ENCODE measurements around the gene FOXO3.

Gene FOXO3

DNA sequence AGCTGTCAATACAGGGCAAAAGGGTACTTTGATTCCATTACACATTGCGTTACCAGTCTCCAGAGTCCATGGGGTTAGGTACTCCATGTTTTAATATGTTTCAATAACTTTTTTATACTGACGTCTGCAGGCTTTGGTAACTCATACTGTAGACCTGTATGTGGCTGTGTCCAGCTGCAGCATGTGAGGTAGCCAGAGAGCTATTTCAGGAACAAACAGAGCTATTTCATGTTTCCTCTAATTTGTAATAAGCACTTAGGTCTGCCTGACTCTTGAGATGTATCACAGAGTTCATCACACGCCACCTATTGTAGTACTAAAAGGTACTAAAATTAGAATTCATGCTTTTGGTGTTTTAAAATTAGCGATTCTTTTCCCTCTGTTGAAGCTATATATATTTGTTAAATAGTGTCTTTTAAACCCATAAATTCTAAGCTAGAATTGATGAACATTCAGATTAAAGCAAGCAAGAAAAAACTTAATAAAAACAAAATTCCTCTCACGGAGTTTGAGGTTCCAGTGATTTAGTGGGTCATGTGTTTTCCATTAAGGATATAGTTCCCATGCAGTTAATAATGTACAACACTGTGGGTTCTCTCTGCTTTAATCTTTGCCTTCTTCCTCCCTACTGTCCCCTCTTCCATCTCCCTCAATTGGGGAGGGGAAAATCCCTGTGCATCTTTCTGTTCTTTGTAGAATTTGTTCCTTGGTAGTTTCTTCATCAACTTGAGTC, 37.0 kb downstream of the FOXO3 start:
- DNase-seq (ENCODE audit: low spot score), result no peak

DNA sequence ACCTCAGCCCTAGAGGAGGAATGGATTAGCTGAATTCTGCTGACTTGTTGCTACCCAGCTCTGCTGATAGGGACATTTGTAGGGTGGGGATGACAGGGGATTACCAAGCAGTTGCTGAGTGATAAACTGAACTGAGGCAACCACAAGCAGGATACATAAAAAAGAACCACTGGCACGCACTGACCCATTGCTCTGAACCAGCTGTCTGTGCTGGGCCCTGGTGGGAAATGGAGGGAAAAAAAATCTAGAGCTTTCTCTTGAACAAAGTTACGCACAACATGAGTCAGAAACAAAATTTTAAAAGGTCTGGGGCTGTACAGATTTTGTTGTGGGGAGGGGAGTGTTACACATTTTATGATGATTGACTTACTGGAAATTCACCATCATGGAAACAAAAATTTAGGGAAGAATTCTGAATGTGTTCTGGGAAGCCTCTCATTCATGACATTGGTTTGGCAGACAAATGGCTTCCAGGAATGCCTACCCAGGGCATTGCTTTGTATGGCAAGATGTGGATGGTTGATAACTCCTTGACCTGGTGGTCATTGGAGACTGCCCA, 37.7 kb downstream of the FOXO3 start:
- no peak for DNase-seq (ENCODE audit: low spot score)

DNA sequence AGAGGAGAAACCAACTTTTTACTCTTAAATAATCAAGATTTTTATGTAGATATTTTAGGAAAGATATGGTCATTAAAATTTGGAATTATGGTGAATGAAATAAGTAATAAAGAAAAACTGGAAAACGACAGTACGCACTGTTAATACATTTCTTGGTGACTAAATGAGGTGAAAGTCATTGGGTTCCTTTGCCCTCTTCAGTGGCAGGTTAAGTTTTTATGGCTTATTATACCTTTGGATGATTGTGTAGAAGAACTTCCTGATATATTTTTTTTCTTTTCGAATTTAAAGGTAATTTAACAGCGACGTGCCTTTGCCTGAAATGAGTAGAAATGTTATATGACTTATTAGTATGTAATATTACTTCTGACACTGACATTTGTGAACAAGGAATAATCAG, 43.4 kb downstream of the FOXO3 start:
- no peak for DNase-seq (ENCODE audit: low spot score)

DNA sequence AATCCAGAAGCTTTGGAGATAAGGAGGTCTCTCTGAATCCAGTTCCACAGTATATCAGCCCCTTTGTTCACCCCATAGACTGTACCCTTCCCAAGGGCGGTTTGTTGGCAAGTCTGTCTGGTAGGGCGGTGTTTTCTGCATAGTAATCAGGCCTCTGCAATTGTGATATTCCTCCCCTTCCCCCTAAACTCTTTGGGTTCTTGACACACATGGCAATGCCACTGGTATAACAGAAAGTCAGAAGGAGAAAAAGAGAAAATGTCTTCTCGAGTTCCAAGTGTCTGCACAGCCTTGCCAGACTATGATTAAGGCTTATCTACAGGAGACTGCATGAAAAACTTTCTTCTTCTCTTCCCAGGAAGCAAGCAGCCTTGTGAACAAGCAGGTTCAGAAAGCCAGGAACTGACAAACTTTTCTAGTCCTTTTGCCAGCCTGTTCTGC, 45.6 kb downstream of the FOXO3 start:
- DNase-seq (ENCODE audit: low spot score), result no peak

DNA sequence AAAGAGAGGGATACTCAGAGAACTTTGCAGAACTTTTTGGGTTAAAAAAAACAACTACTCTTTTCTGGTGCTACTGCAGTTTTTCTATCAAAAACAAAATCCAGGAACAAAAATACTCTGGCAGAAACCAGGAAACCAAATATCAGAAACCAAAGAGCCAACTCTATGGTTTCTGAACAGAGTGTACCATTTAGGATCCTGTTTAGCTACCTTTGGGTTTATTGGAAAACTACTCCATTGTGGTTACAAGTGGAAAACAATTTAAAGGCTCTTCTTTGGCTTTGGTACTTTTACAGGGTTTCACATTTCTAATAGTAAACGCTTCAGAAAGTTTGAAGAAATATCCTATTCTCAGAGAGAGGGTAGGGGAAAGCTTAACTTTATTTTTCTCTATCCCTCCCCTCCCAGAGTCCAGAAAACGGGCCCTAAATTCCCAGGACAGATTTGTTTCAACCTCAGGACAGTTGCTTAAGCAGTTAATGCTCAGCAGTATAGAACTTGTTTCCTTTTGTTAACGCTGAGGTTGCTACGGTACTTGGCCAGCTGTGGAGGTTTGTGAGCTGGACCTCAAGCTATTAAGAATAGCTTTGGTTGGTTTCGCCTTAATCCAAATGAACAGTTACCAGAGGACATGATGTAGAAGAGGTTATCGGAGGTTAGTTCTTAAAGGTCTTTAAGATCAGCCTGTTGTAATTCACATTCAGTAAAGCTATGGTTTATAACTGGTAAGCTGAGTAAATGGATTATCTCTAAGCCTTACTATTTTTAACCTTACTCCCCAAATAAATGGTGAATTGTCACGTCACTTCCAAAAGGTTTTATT, 47.9 kb downstream of the FOXO3 start:
- no peak for DNase-seq (ENCODE audit: low spot score)

DNA sequence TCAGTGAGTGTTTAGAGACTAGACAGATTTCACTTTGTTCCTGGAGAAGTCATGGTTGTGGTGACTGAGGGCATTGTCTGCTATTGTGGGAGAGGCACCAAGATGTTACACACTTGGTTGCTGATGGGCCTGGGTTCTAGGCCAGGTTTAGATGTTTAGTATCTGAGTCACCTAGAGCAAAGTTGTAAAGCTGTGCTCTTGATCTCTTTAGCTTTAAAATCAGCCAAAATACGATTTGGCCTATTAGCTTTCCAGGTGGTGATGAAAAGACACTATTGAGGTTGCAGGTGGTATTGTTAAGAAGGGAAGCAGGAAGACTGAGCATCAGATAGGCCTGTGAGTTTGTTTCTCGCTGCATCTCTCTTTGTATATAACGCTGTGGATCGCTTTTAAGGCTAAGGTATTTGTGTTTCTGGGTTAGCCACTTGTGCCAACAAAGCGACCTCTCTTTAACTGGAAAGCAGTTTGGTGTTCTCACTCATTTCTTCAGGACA, 48.6 kb downstream of the FOXO3 start:
- DNase-seq (ENCODE audit: low spot score), result no peak

DNA sequence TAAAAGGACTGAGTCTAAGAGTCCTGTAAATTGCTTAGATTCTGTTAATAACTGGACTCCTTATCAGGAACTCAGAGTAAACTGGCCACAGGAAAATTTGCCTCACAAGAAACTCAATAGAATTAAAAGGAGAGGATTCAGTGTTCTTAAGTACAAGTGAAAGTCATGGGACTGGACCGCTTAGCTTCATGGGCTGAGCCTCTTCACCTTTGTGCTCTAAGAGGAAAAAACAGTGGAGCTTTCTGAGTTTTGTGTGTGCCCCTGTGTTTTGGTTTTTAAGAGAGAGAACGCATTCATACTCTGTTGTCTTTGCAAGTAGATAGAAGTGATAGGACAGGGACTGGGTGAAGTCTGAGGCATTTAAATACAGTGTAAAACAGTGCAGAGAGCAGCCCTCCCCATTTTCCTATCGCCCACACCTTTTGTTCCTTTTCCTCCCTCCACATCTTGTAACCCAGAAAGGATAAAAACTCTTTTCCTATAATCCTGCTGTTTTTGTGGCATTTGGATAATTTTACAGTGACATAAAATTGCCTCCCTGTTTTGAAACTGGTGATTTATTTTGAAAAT, 49.6 kb downstream of the FOXO3 start:
- no peak for DNase-seq (ENCODE audit: low spot score)

DNA sequence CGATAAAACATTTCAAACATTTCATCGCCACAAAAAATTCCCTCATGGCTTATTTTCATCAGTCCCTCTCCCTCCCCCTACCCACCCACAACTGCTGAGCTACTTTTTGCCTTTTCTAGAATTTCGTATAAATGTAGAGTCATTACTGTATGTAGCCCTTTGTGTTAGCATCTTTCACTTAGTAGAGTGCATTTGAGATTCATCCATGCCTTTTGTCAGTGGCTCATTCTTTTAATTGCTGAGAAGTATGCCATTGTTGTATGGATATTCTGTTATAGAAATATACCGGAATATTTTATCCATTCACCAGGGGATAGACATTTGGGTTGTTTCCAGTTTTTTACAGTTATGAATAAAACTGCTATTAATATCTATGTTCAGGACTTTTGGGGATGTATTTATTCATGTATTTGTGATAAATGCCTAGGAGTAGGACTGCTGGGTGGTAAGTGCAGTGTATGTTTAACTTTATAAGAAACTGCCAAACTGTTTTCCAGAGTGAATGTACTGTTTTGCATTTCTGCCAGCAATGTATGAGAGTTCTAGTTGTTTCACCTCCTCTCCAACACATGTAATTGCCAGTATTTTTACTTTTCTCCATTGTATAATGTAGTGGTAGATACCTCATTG, 50.4 kb downstream of the FOXO3 start:
- no peak for DNase-seq (ENCODE audit: low spot score)

DNA sequence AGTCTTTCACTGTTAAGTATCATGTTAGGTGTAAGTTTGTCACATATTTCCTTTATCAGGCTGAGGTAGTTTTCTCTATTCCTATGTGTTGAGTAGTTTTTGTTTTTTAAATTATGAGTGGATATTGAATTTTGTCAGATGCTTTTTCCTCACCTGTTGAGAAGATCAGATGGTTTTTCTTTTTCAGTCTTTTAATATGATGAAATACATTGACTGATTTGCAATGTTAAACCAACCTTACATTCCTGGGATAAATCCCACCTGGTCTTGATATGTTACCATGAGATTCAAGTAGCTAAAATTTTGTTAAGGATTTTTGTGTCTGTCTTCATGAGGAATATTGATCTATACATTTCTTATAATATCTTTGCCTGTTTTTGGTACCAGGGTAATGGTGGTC, 52.1 kb downstream of the FOXO3 start:
- DNase-seq (ENCODE audit: low spot score), result no peak

DNA sequence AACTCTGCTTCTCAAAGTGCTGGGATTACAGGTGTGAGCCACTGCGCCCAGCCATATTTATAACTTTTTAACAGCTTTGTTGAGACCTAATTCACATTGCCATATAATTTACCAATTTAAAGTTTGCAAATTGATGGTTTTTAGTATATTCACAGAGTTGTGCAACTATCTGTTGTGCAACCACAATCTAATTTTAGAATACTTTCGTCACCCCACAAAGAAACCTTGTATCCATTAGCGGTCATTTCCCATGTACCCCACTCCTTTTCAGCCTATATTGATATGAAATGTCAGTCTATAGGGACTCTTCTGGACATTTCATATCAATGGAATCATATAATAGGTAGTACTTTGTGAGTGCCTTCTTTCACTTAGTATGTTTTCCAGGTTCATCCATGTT, 55.8 kb downstream of the FOXO3 start:
- DNase-seq (ENCODE audit: low spot score), result no peak

DNA sequence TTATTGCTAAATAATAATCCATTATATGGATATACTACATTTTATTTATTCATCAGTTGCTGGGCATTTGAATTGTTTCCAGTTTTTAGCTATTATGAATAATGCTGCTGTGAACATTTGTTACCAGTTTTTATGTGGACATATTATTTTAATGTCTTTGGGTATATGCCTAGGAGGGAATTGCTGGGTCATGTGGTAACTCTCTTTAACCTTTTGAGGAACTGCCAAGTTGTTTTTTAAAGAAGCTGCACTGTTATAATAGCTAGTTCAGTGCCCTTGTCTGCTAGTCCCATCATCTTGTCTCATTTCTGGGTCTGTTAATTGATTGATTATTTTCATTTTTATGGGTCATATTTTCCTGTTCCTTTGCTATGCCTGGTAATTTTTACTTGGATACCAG, 56.3 kb downstream of the FOXO3 start:
- DNase-seq (ENCODE audit: low spot score), result no peak

DNA sequence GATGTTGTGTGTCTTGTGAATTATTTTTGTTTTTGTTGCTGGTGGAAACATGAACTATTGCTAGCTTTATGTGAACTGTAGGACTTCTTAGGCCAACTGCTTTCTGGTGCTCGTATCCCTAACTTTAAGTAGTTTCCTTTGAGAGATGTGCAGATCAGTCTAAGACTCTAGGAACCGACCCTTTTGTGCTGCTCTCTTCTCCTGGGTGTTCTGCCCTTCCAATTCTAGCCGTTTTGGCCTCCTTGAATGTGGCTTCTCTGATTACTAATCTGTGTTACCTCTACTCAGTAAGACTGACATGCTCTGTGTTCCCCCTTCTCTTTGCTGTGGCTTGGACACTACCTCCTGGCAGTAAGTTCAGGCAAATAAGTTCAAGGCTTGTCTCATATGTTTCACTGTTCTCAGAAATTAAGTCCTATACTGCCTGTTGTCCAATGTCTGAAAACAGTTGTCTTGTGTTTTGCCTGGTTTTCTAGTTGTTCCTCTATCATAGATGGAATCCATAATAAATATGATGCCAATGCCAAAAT, 58.0 kb downstream of the FOXO3 start:
- no peak for DNase-seq (ENCODE audit: low spot score)

DNA sequence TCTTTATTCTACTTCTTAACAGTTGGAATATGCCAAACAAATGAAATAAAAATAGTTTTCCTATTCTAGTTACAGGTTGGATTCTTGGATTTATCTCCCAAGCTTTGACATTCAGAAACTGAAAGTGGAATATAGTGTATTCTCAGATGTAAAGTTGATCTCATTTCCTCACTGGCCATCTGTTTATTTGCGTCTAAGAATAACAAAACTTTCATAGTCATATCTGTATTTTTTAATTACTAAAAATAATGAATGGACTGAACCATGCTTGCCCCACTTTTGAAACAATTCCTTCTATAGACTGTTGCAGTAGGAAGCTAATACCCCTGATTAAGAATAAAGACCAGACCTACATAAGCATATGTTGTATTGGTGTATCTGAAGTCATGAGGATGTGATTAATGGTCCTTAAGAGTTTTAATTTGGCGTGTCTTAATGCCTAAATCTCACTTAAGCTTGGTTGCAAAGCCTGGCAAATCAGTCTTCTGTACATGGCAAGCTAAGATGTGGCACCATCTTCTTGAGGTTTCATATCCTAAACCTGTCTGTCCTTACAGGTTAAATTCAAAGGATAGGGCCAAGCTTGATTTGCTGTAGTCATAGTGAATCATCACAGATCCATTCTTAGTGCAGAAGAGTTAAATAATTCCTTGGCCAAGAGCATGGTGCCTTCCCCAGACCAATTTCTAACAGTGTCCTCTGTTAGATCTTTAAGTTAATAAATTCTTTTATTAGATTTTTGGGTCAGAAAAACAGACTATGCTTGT, 58.9 kb downstream of the FOXO3 start:
- DNase-seq (ENCODE audit: low spot score), result no peak

DNA sequence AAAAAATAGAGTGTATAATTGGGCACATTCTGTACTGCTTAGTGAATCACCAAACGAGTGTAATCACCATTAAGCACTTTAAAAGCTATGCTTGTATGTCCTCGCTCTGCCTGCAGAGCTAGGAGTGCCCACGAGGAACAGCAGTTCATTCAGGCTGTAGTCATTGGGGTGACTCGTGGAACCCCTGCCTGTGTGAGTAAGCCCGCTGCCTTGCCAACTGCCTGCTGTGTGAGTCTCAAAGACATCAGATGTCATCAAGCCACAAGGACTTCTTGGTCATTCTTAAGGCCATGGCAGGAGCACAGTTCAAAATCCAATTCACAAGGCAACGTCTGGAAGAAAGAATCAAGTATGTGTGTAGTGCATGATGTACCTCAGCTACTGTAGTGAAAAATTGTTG, 60.4 kb downstream of the FOXO3 start:
- no peak for DNase-seq (ENCODE audit: low spot score)

DNA sequence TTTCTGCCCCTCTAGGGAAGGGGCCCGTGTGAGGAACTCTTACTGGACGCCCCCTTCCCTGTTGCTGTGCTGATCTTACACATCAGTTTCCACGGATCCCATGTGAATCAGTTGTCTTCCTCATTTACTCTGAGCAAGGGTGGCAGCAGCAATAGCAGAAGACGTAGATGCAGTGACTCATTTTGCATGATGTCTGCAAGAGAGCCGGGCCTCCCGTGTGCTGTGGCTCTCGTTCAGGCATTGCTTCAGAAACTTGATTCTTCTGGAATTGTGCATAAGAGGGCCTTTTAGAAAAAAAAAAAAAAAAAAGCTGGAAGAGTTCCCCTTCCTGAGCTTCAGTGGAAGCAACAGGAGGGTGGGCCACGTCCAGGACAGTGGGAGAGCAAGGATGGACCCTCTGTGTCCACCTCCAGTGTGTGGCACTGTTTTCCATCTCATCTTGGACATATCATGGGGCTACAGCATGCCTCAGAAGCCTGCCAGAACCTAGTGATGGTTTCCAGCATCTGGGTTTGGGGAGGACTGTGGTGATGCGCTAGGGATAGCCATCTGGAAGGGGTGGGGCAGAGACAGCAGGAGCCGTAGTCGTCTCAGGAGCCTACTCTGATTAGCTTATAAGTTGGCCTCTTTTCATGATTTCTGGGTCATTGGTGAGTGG, 62.1 kb downstream of the FOXO3 start:
- DNase-seq (ENCODE audit: low spot score), result no peak

DNA sequence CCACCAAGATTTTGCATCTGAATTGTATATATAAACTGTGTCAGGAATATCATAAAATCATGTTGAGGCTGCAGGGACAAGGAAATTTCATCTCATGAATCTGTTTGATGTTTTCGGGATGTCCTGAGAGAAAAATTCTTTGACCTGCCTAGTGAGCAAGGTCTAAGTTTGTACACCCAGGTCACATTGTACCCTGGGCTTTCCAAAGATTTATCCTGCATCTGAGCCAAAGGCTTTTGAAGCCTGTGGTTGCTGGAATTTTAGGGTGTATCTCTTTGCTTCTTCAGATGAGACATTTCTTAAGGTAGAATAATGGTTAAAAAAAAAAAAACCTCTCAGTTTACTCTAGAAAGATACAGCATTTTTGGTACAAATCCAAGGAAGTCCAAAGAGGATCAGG, 63.3 kb downstream of the FOXO3 start:
- no peak for DNase-seq (ENCODE audit: low spot score)

DNA sequence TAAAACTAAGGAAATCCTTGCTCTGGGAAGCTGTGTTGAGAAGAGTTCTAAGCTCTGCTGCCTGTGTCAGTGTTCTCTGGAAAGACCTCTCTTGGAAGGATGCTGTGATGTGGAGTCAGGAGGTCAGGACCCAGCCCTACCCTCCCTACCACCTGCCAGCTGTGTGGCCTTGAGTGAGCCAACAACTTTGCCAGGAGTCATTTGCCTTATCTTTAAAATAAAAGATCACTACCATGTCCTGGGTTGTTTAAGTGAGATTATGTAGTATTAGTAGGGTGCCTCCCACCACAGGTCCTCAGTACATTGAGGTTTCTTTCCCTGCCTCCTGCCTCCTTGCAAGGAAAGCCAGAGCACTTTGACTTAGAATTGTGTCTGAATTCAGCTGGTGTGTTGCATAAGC, 64.9 kb downstream of the FOXO3 start:
- DNase-seq (ENCODE audit: low spot score), result no peak

DNA sequence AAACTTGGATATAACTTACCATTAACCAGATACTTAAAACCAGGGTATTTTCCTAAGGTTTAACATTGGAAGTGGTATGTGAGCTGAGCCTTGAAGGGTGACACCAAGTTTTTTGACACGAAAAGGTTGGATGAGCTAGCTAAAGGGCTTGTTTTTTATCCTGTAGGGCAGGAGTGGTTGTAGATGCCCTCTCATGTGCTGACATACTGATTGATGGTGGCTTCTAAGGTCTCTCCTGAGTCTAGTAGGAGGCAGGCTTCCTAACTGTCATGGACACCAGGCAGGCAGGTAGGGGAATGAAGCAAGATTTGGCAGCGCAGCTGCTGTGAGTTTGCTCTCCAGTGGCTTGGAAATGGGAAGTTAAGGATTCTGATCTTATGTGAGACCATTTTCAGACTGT, 66.1 kb downstream of the FOXO3 start:
- no peak for DNase-seq (ENCODE audit: low spot score)

DNA sequence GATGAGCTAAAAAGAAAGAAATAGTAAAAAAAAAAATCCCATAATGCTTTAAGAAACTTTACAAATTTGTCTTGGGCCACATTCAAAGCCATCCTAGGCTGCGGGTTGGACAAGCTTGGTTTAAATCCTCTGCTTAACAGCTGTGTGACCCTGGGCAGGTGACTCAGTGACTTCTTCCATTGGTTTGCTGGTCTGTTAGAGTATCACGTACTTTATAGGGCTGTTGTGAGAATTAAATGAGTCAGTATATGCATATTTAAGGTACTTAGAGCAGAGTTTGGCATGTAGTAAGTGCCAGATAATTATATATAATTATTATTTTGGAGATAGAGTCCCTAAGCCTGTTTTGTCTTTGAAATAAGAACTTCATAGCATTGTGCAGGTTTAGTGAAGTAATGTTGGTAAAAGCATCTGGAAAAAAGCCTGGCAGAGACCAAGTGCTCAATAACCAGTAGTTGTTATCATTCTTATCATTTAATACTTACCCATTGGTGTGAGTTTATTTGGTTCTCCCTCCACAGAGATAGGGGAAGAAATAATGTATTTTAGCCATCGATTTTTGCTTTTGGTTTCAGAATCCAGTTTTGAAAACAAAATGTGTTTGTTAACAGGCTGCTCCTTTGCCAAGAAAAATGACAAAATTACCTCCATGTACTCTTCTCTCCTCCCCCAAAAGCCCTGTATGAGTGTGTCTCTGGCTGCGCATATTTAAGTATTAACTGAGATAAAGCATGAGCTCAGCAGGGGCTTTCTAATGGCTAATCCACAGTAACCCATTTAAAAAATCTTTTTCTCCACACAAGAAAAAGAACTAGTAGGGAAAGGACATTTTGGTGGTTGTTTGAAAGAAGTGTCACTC, 67.2 kb downstream of the FOXO3 start:
- DNase-seq (ENCODE audit: low spot score), result no peak
